ENCODE data around the gene DDX24. TPM values are rescaled to one million over a fixed set of nuclear protein-coding genes. Genes with fewer than 3 reads are reported as not detected.

Gene DDX24
- total and polyA plus RNA-seq, 5 donors from 2014 or later: 221 to 518 (median 257) TPM

DNA sequence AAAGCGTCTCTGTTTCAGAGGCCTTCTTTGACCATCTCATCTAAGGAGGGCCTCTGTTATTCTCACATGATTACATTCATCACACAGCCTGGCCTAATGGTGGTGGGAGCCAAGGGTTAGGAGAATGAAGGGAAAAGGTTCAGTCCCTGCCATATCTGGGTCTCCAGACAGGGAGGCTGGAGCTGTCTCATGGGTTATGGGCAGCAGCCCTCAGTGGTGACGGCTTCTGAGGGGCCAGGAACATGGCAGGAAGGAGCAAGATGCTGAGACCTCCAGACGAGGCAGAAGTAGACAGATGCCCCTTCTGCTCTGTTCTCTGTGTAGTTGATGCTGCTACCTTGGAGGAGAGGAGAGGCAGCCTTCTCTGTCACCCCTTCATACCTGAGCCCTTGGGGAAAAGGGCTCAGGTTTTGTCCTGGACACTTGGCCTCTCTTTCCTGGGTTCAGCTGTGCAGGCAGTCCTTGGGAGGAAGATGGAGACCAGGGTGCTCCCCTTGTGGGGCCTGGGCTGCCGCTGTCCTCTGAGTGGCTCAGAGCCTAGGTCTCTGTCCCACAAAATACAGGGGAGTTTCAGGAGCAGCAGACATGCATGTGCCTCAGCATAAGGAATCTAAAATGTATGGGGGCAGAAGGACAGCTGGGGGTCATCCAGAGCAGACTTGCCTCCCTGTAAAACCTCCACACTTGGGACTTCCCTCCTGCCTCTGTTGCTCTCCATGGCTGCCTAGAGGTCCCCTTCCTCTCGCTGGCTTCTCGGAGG, 44.8 kb upstream of the DDX24 start:
- Mint-ChIP-seq H3K27ac (no peak overlapping the region), H3K4me1 (peaks cover under 1 to 21% (median 16%) of the 10 kb centered on the region in 4 donors), H3K9me3 (peaks cover 0 to 12% (median 6%) of the 10 kb centered on the region in 7 donors), H3K36me3 (peaks cover 8% of the 10 kb centered on the region), H3K4me3 (peak overlapping the region in 1 of 4 donors; percentile 79), H3K27me3 (peaks cover 4% of the 10 kb centered on the region)
- H3K4me3 ChIP-seq (ENCODE audit: low read depth, low read length): no peak overlapping the region
- H3K36me3 ChIP-seq (ENCODE audit: control insufficient read depth, insufficient read depth, low read length): no peaks in the 10 kb centered on the region
- peaks cover 22% of the 10 kb centered on the region for H3K4me1 ChIP-seq (ENCODE audit: control insufficient read depth, insufficient read depth, low read length, poor library complexity, severe bottlenecking)
- H3K27ac ChIP-seq (ENCODE audit: insufficient read depth, low read length, poor library complexity, severe bottlenecking): no peak overlapping the region
- H3K9me3 ChIP-seq (ENCODE audit: control insufficient read depth in 2 of 2, low read length in 2 of 2): peaks cover 0 to 4% of the 10 kb centered on the region in 2 experiments
- peaks cover 4% of the 10 kb centered on the region for H3K27me3 ChIP-seq (ENCODE audit: control insufficient read depth, insufficient read depth, low read length)
- no peak for DNase-seq
- no peak for ATAC-seq (ENCODE audit: low read depth in 2 of 2)

DNA sequence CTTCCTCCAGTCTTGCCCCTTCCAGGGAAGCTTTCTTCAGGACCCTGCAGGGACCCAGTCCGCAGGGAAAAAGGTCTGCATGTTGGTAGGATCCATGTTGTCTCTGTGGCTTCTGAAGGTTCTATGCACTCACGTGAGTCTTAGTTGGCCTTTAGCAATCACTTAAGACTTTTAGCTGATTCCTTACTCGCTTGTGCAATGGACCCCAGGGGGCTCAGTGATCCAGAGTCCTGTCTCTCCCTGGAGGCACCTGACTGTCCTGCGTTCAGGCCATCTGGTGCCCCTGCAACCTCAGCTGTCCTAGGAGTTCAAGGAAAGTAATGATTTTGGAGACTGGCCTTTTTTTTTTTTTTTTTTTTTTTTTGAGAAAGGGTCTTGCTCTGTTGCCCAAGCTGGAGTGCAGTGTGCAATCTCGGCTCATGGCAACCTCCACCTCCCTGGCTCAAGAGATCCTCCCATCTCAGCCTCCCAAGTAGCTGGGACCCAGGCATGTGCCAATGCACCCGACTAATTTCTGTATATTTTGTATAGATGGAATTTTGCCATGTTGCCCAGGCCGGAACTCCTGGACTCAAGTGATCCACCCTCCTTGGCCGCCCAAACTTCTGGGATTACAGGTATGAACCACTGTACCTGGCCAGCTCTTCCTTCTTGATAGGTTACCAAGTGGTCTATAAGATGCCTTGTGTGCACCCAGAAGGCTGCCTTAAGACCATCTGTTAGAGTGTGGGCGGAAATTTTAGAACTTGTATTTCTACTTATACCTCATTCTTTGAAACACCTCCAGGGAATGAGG, 43.8 kb upstream of the DDX24 start:
- peaks cover 13% of the 10 kb centered on the region for H3K36me3 Mint-ChIP-seq
- DNase-seq: no peak
- peaks cover 10 to 12% of the 10 kb centered on the region in 2 experiments for H3K9me3 ChIP-seq (ENCODE audit: control insufficient read depth in 2 of 2, low read length in 2 of 2)

DNA sequence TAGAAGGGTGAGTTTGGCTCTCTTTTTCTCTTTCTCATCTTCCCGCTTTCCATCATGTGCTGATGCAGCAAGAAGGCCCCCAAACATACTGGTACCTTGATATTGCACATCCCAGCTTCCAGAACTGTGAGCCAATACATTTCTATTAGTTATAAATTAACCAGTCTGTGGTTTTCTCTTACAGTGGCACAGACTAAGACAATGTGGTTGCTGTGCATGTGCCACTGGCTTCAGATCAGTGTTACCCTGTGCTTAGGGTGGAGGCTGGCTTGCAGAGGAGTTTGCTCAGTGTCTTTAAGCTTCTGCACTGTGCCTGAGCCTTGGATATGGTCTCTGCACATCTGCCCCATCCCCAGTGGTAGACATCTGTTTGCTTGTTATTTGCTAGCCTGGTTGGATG, 42.9 kb upstream of the DDX24 start:
- Mint-ChIP-seq H3K9me3 (peaks cover 0 to 27% (median 6%) of the 10 kb centered on the region in 7 donors), H3K4me3 (no peak overlapping the region), H3K27me3 (peaks cover 12% of the 10 kb centered on the region), H3K4me1 (peaks cover 0 to 6% (median 4%) of the 10 kb centered on the region in 4 donors), H3K27ac (no peak overlapping the region), H3K36me3 (peaks cover 13% of the 10 kb centered on the region)
- peaks cover 18 to 20% of the 10 kb centered on the region in 2 experiments for H3K9me3 ChIP-seq (ENCODE audit: control insufficient read depth in 2 of 2, low read length in 2 of 2)
- DNase-seq (no peak), ATAC-seq (ENCODE audit: low read depth in 2 of 2) (peak in 1 of 2 donors; percentile 30)
- H3K4me1 ChIP-seq (ENCODE audit: control insufficient read depth, insufficient read depth, low read length, poor library complexity, severe bottlenecking): peaks cover 8% of the 10 kb centered on the region
- no peak overlapping the region for H3K27ac ChIP-seq (ENCODE audit: insufficient read depth, low read length, poor library complexity, severe bottlenecking)
- H3K27me3 ChIP-seq (ENCODE audit: control insufficient read depth, insufficient read depth, low read length): no peaks in the 10 kb centered on the region
- H3K4me3 ChIP-seq (ENCODE audit: low read depth, low read length): no peak overlapping the region
- H3K36me3 ChIP-seq (ENCODE audit: control insufficient read depth, insufficient read depth, low read length): no peaks in the 10 kb centered on the region

More for the DNA sequence above, 43.8 kb upstream of the DDX24 start:
- Histone ChIP-seq H3K4me3 (ENCODE audit: low read depth, low read length) (no peak overlapping the region), H3K27me3 (ENCODE audit: control insufficient read depth, insufficient read depth, low read length) (no peaks in the 10 kb centered on the region), H3K36me3 (ENCODE audit: control insufficient read depth, insufficient read depth, low read length) (no peaks in the 10 kb centered on the region), H3K27ac (ENCODE audit: insufficient read depth, low read length, poor library complexity, severe bottlenecking) (no peak overlapping the region), H3K4me1 (ENCODE audit: control insufficient read depth, insufficient read depth, low read length, poor library complexity, severe bottlenecking) (peaks cover 15% of the 10 kb centered on the region)
- H3K4me1 Mint-ChIP-seq: peaks cover 0 to 13% (median 10%) of the 10 kb centered on the region in 4 donors
- peak overlapping the region in 1 of 3 donors; percentile 23 for H3K27ac Mint-ChIP-seq
- no peak overlapping the region for H3K4me3 Mint-ChIP-seq
- H3K9me3 Mint-ChIP-seq: peaks cover 0 to 23% (median 6%) of the 10 kb centered on the region in 7 donors
- H3K27me3 Mint-ChIP-seq: peaks cover 10% of the 10 kb centered on the region
- ATAC-seq (ENCODE audit: low read depth in 2 of 2): no peak

- DNase-seq (no peak), ATAC-seq (ENCODE audit: low read depth in 2 of 2) (no peak)
- H3K27ac Mint-ChIP-seq: no peak overlapping the region
- H3K9me3 Mint-ChIP-seq: peaks cover 0 to 27% (median 6%) of the 10 kb centered on the region in 7 donors
- peaks cover 12% of the 10 kb centered on the region for H3K27me3 Mint-ChIP-seq
- Histone ChIP-seq H3K36me3 (ENCODE audit: control insufficient read depth, insufficient read depth, low read length) (no peaks in the 10 kb centered on the region), H3K4me1 (ENCODE audit: control insufficient read depth, insufficient read depth, low read length, poor library complexity, severe bottlenecking) (peaks cover 2% of the 10 kb centered on the region), H3K27me3 (ENCODE audit: control insufficient read depth, insufficient read depth, low read length) (no peaks in the 10 kb centered on the region), H3K27ac (ENCODE audit: insufficient read depth, low read length, poor library complexity, severe bottlenecking) (no peak overlapping the region), H3K4me3 (ENCODE audit: low read depth, low read length) (no peak overlapping the region), H3K9me3 (ENCODE audit: control insufficient read depth in 2 of 2, low read length in 2 of 2) (peaks cover 18 to 20% of the 10 kb centered on the region in 2 experiments)
- H3K4me1 Mint-ChIP-seq: peaks cover 0 to under 1% (median 0%) of the 10 kb centered on the region in 4 donors
- peaks cover 13% of the 10 kb centered on the region for H3K36me3 Mint-ChIP-seq
- H3K4me3 Mint-ChIP-seq: peak overlapping the region in 1 of 4 donors; percentile 4
These were observed 42.3 kb upstream of the DDX24 start for GRCh38 chr14:94123296-94123695.

- Mint-ChIP-seq H3K4me1 (no peaks in the 10 kb centered on the region), H3K36me3 (peaks cover 13% of the 10 kb centered on the region), H3K27me3 (peaks cover 18% of the 10 kb centered on the region), H3K4me3 (no peak overlapping the region), H3K9me3 (peaks cover 0 to 27% (median 6%) of the 10 kb centered on the region in 7 donors), H3K27ac (no peak overlapping the region)
- no peaks in the 10 kb centered on the region for H3K4me1 ChIP-seq (ENCODE audit: control insufficient read depth, insufficient read depth, low read length, poor library complexity, severe bottlenecking)
- H3K27ac ChIP-seq (ENCODE audit: insufficient read depth, low read length, poor library complexity, severe bottlenecking): no peak overlapping the region
- no peaks in the 10 kb centered on the region for H3K27me3 ChIP-seq (ENCODE audit: control insufficient read depth, insufficient read depth, low read length)
- DNase-seq (no peak), ATAC-seq (ENCODE audit: low read depth in 2 of 2) (no peak)
- no peak overlapping the region for H3K4me3 ChIP-seq (ENCODE audit: low read depth, low read length)
- peaks cover 18 to 20% of the 10 kb centered on the region in 2 experiments for H3K9me3 ChIP-seq (ENCODE audit: control insufficient read depth in 2 of 2, low read length in 2 of 2)
- no peaks in the 10 kb centered on the region for H3K36me3 ChIP-seq (ENCODE audit: control insufficient read depth, insufficient read depth, low read length)
These were observed 41.4 kb upstream of the DDX24 start for GRCh38 chr14:94122438-94122837.

GRCh38 chr14:94121485-94121884, 40.5 kb upstream of the DDX24 start:
- Histone ChIP-seq H3K9me3 (ENCODE audit: control insufficient read depth in 2 of 2, low read length in 2 of 2) (peaks cover 18 to 20% of the 10 kb centered on the region in 2 experiments), H3K4me1 (ENCODE audit: control insufficient read depth, insufficient read depth, low read length, poor library complexity, severe bottlenecking) (no peaks in the 10 kb centered on the region), H3K4me3 (ENCODE audit: low read depth, low read length) (no peak overlapping the region), H3K27me3 (ENCODE audit: control insufficient read depth, insufficient read depth, low read length) (no peaks in the 10 kb centered on the region), H3K36me3 (ENCODE audit: control insufficient read depth, insufficient read depth, low read length) (no peaks in the 10 kb centered on the region), H3K27ac (ENCODE audit: insufficient read depth, low read length, poor library complexity, severe bottlenecking) (no peak overlapping the region)
- Mint-ChIP-seq H3K4me3 (no peak overlapping the region), H3K27ac (no peak overlapping the region), H3K4me1 (no peaks in the 10 kb centered on the region), H3K36me3 (peaks cover 9% of the 10 kb centered on the region), H3K27me3 (peaks cover 20% of the 10 kb centered on the region), H3K9me3 (peaks cover 0 to 27% (median 6%) of the 10 kb centered on the region in 7 donors)
- DNase-seq: no peak
- no peak for ATAC-seq (ENCODE audit: low read depth in 2 of 2)

DNA sequence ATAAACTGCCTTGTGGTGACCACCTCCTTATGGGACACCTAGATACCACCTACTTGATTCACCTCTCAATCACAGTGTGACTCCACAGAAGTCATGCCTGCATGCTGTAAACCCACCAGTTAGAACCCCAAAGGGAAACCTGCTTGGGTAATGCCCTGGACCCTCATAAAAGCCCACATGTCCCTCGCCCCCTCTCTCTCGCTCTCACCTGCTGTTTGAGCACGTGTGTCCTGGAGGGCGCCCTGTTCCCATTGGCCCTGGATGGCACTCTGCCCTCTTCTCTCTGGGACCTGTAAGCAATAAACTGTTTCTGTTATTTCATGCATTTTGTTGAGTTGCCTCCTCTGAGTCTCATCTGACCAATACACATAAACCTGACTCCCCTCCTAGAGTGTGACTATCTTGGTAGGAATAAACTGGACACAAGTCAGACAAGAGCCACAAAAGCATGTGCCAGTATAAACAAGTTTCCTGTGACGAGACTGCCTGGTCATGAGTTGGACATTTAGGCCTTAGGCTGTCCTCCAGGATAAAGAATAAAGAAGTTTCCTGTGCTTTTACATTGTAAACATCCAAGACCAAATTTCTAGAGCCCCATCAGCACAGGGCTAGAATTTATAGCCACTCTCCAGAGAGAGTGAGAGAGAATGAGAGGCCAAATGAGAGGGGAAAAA, 39.8 kb upstream of the DDX24 start:
- DNase-seq: no peak
- Mint-ChIP-seq H3K36me3 (peaks cover 9% of the 10 kb centered on the region), H3K9me3 (peaks cover 0 to 27% (median 6%) of the 10 kb centered on the region in 7 donors), H3K27me3 (peaks cover 20% of the 10 kb centered on the region), H3K4me1 (no peaks in the 10 kb centered on the region), H3K27ac (no peak overlapping the region), H3K4me3 (no peak overlapping the region)
- no peak for ATAC-seq (ENCODE audit: low read depth in 2 of 2)
- Histone ChIP-seq H3K4me3 (ENCODE audit: low read depth, low read length) (no peak overlapping the region), H3K9me3 (ENCODE audit: control insufficient read depth in 2 of 2, low read length in 2 of 2) (peaks cover 18 to 20% of the 10 kb centered on the region in 2 experiments), H3K27me3 (ENCODE audit: control insufficient read depth, insufficient read depth, low read length) (no peaks in the 10 kb centered on the region), H3K36me3 (ENCODE audit: control insufficient read depth, insufficient read depth, low read length) (no peaks in the 10 kb centered on the region), H3K4me1 (ENCODE audit: control insufficient read depth, insufficient read depth, low read length, poor library complexity, severe bottlenecking) (no peaks in the 10 kb centered on the region), H3K27ac (ENCODE audit: insufficient read depth, low read length, poor library complexity, severe bottlenecking) (no peak overlapping the region)

All from CD4-positive, CD25-positive, alpha-beta regulatory T cell (primary cell).